Stimulated activated CD8-positive, alpha-beta memory T cell treated with anti-CD3 and anti-CD28 coated beads, Interleukin-4, amount 100 ng/mL, for 4 hours (primary cell): ENCODE measurements around the gene KRTAP12-2.

Source experiments
- DNase-seq, 2 donors: peaks; one replicate each; pipeline ENCODE4 v3.0.0-alpha.2; 2020; ENCODE audit warnings: low read depth in 2 of 2, low spot score in 1 of 2

Gene KRTAP12-2, protein sequence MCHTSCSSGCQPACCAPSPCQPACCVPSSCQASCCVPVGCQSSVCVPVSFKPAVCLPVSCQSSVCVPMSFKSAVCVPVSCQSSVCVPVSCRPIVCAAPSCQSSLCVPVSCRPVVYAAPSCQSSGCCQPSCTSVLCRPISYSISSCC

DNA sequence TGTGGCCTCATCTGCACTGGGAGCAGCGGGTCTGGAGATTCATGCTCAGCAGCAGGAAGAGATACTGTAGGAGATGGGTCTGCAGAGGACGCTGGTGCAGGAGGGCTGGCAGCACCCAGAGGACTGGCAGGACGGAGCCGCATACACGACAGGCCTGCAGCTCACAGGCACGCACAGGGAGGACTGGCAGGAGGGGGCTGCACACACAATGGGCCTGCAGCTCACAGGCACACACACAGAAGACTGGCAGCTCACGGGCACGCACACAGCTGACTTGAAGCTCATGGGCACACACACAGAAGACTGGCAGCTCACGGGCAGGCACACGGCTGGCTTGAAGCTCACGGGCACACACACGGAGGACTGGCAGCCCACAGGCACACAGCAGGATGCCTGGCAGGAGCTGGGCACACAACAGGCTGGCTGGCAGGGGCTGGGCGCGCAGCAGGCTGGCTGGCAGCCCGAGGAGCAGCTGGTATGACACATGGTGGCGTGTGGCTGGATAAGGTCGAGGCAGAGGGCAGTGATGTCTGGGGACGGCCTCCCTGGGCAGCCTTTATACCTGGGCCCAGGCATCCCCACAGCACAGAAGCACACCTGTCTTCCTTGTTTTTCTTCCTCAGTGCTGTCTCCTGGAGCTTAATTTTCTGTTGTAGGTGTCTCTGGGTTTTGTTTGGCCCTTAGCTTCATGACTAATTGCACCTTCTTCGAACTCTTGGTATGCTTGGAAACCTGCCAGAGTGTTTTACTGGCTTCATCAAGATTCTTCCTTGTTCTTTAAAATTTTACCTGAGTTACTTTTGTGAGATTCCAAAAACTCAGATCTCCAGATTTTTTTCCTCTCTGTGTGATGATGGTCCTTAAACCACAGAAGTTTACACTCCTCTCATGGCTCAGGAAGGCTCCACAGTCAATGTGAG, at the start of gene KRTAP12-2:
Gene KRTAP12-2 (minus strand): TSS at position 527 of the 920 bp plus-strand sequence. CDS start 41 bp downstream, at position 486.
- no peak for DNase-seq

DNA sequence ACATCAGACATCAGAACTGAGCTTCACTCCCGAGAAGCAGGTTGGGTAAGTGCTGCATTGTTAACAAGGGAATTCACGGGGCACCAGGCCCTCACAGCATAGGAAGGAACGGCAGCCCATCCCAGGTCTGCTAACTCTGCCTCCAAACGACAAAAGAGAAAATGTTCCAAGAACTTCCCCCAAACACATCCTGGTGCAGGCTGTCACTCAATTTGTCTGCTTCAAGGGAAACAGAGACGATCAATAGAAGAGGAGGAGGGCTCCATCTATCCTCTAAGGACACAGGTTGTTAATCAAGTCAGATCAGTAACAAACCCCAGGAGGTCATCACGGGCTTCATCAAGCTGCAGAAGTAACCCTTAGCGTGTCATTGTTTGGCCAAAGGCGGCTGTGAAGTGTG, 48.2 kb upstream of the KRTAP12-2 start:
- DNase-seq: no peak

DNA sequence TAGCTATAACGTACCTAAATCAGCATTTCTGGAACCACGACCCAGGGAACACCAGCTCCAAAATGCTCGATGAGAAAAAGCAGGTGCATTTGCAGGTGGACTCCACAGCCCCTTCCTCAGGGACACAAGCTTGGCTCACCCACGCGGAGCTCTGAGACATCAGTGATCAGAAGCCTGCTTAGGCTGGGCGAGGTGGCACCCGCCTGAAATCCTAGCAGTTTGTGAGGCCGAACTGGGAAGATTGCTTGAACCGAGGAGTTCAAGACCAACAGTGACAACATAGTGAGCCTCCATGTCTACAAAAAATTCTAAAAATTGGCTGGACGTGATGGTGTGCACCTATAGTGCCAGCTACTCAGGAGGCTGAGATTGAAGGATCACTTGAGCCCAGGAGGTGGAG, 47.1 kb upstream of the KRTAP12-2 start:
- no peak for DNase-seq

DNA sequence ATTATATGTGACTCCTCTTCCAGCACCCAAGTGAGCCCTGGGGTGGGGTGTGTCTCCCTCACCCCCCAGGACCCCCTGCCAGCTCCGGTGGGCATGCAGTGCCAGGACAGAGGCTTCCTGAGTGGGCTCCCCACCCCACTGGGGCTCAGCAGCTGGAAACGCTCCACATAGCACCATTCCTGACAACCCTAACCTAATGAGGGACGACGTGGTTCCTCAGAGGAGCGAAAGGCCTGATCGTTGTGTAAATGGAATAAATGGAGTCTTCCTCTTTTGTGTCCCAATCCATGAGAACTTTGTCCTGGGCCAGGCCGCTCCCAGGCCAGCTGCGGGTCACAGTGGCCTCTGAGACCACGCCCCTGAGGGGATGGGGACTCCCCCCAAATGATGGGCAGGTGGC, 46.4 kb upstream of the KRTAP12-2 start:
- no peak for DNase-seq

DNA sequence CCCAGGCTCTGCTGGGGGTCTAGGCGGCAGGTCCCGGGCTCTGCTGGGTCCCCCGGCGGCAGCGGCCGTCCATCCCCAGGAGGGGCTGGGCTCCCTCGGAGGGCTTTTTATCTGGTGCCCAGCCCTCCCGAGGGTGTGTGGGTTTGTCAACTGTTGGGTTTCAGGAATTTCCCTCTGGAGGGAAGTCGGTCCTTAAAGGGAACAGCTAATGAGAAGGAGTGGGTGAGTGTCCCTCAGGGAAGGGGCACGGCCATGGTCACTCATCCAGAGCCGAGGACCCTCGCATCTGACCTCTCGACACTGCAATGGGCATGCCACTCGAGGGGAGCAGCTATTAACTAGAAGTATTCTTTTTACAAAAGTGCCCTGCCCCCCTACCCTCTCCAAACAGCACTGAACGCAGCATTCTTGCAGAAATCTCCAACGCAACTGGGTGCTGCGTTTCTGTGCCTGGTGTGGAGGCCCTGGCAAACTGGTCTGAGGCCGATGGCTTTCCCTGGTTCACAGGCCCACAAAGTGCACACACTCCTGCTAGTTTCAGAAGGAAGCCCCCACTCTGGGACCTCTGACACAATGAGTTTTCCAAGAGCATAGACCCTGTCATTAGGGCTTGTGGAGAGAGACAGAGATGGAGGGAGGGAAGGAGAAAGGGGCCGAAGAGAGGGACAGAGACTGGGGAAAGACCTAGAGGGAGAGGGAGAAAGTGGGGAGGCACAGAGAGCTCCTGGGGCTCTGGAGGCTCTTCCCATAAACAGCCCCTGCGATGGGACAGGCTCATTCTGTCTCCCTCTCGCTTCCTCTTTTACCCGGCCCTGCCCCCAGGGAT, 45.7 kb upstream of the KRTAP12-2 start:
- DNase-seq: no peak

DNA sequence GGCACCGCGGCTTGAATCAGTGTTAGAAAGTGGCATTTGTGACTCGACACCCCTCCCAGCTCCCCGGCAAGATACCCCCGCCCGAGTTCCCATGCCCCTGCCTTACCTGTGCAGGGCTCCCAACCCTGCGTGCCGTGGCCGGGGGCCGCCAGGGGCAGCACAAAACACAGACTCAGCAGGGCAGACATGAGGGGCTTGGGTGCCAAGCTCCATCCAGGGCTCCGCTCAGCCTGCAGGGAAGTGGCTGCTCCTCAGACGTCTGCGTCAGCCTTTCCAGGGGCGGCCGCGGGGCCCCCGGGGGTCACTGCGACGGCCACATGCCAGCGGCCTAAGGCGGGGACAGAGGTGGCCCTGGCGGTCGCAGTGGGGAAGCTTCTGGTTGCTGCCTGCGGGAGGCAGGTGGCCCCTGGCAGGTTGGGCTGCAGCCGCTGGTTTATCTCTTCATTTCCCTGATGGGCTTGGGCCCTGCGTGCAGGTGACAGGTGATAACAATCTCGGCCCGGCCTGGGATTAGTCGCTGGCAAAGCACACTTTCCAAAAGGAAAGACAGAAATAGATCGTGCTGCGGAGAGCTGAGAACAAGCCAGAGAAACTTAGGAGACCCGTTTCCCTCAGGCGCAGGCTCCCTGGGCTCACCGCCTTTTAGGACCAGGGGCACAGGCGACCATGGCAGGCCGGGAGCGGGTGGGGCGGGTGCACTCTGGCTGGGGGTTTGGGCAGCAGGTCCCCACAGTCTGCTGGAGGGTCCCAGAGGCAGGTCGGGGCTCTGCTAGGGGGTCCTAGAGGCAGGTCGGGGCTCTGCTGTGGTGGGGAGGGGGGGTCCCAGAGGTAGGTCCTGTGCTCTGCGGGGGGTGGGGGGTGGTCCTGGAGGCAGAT, 44.8 kb upstream of the KRTAP12-2 start, which contains the start of gene TSPEAR:
Gene TSPEAR (minus strand): TSS at position 246 of the 876 bp plus-strand sequence. CDS start 58 bp downstream, at position 188.
- DNase-seq: no peak

DNA sequence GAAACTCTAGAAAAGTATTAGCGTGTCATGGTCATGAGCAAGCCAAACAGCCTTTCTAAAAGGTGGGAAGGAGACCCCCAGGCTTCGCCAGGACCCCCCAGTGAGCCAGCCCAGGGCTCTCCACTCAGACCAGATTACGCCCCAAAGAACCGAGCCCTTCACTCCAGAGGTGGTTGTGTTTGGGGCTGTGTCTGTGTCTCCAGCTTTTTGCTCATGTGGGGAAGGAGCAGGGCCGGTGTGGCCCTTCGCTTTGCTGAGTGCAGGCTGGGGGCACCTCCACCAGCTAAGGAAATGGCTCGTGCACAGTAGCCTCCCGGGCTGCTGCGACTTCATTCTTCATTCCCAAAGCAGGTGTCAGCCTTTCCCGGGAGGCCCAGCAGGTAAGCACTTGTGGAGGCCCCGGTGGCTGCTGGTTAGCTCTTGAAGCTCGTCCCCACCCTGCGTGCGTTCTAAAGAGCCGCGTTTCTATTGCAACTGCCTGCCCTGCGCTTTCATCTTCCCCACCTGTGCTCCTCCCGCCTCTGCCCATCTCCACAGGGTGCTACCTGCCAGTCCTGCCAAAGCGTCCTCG, 44.1 kb upstream of the KRTAP12-2 start:
- DNase-seq: no peak

DNA sequence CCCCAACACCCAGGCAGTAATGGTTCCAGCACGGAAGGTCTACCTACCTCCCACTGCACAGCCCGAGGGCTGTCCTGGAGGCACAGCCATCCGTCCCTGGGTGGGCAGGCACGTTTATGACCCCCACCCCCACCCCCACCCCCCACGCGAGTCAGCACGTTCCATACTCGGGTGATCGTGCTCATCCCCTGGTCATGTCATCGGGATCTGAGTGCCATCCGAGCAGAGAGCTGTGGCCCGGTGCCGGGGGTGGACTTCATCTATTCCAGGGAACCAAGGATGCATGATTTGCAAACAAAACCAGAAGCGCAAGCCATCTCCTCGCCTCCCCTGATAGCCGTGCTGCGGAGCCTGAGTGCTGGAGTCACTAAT, 43.6 kb upstream of the KRTAP12-2 start:
- DNase-seq: no peak

DNA sequence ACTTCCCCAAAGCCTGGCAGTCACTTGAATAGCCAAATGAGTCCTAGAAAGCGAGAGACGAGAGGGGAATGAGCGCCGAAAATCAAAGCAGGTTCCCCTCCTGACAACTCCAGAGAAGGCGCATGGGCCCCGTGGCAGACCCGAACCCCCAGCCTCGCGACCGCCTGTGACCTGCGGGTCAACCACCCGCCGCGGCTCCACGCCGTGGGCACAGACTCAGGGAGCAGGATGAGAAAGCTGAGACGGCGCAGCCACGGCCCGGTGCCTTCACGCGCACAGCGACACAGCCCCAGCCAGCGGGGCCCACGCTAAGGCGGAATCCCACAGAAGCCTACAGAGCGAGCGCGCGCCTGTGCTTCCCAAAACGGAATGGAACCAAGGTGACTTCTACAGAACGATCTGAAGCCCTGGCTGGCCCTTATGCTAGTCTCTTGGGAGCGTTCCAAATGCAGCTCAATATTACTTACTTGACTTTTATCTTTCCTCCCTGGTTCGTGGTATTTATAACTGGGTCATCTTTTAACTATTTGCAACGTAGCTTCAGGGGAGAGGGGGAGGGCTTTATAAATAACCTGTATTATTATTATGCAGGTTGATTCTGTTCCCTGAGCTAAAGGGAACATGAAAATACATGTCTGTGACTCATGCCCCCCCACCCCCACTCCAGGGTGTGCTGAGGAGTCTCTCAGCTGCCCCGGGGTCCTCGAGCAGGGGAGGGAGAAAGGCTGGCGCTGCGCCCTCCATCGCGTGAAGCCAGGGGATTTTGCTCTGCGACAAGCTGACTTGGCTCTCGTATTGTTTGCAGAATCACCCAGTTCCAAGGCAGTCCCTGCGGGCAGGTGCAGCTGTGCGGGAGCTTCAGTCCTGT, 42.9 kb upstream of the KRTAP12-2 start:
- peak in 1 of 2 donors; percentile 8 for DNase-seq

DNA sequence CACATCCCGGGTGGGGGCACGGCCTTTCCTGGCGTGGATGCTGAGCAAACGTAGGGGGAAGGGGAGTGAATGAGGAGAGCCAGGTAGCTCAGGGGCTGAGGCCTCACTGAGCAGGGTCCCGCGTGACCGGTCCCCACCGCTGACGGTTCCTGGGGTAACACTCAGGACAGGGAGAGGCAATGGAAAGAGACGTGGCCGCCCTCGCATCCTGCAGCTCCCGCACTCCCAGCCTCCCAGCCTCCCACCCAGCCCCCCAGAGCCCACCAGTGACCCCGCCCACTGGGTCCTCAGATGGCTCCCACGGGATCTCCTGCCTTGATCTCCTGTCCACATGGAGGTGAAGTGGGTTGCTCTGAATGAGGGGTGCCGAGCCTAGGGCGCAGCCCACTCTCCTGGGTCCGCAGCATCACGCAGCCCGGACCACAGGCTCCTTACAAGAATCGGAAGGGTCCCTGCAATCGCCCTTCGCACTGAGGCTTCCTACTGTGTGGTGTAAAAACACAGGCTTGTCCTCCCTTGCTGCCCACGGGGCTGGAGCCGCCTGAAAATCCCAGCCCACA, 42.2 kb upstream of the KRTAP12-2 start:
- DNase-seq: no peak

DNA sequence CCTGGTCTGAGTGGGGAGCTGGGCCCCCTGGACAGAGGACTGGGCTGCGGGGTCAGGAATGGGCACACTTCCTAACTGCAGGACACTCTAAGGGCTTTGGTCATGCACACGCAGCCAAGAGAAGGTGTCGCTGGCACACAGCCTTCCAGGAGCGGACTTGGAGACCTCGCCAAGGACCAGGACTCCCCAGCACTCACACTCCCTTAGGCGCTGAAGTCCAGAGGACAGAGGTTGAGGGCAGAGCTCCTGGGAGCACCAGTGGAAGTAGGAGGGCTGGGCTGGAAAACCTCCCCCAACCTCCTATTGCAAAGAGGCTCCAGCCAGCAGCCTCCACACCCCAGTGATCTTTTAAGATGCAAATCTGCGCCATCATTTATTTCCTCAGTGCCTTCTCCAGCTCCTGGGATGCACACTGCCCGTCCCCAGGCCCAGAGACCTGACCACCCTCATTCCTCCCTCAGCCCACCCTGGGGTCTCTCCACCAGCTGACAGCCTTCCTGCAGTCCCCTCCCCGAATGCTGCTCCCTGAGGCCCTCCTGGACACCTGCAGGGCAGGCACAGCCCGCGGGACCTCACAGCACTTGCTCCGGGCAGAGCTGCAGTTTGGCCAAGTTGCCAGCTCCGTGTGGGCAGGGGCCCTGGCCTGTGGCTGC, 41.6 kb upstream of the KRTAP12-2 start:
- no peak for DNase-seq

DNA sequence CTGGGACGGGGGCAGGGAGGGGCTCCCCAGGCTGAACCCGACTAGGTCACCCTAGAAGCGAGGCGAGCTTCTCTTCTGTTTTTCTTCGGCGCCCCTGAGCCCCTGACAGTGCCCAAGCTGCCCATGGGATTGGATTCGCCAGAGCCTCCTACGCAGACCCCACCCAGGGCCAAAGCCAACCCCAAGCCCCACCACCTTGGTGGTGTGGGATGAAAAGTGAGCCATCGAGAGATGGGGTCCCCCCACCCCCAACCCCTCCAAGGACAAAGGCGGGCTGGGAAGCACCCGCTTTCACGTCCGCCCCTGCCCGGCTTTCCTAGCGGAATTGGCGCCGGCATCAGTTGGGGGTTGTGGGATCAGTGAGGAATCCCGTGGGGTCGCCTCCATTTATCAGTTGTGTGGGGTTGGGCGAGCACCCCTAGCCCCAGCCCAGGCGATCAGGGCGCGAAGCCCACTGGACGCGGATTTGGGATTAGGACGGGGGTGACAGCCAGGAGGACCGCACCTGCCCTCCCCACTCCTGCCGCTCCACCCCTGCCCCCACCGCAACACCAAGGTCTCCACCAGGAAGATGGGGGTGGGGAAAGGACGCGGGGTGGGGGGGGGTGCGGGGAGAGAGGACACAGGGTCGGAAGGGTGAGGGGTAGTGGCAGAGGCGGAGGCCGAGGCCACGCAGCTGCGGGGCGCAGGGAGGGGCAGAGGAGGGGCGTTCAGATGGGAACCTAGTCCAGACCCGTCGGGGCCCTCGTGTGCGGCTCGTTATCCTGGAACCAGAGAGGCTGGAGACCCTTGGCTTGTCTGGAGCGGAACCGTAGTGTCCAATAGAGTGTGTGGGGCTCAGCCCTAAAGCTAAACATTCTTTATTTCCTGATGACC, 40.2 kb upstream of the KRTAP12-2 start:
- DNase-seq: no peak

DNA sequence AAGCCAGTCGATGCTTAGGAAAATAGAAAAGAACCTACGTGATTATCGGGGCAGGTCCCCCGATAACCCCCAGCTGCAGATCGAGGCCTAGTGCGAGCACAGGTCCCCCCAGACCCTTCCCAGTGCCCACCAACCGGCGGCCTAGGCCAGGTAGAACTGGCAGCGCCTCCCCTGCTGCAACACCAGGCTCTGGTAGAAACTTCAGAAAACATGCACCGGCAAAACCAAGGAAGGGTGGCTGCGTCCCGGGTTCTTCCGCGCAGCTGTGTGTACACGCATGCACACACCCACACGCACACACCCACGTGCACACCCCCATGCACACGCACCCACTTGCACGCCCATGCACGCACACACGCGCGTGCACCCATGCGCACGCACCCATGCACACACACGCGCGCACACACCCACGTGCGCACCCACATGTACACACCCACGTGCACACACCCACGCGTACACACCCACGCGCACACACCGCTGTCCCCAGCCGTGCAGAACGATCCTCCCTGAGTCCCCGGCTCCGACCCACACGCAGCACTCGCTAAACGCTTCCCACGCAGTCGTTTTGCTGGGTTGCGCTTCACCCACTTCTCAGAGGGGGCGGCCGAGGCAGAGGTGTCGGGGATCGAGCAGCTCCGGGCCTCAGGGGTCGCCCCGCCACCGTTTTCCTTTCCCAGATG, 39.4 kb upstream of the KRTAP12-2 start:
- no peak for DNase-seq

DNA sequence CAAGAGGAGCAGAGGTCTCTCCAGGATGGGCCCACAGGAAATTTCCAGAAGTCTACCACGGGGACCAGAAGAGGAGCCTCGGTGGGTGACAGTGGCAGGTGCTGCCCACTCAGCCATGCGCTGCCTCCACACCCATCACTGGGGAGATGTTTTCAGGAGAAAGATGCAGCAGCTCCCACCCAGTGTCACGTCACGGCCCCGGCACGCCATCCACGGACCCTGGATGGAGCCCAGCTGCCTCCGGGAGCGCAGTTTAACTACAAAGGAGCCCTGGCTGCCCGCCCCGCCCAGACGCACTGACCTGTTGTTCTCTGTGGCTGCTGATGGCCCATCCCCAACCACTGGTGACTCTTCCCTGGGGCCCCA, 37.9 kb upstream of the KRTAP12-2 start:
- DNase-seq: no peak

DNA sequence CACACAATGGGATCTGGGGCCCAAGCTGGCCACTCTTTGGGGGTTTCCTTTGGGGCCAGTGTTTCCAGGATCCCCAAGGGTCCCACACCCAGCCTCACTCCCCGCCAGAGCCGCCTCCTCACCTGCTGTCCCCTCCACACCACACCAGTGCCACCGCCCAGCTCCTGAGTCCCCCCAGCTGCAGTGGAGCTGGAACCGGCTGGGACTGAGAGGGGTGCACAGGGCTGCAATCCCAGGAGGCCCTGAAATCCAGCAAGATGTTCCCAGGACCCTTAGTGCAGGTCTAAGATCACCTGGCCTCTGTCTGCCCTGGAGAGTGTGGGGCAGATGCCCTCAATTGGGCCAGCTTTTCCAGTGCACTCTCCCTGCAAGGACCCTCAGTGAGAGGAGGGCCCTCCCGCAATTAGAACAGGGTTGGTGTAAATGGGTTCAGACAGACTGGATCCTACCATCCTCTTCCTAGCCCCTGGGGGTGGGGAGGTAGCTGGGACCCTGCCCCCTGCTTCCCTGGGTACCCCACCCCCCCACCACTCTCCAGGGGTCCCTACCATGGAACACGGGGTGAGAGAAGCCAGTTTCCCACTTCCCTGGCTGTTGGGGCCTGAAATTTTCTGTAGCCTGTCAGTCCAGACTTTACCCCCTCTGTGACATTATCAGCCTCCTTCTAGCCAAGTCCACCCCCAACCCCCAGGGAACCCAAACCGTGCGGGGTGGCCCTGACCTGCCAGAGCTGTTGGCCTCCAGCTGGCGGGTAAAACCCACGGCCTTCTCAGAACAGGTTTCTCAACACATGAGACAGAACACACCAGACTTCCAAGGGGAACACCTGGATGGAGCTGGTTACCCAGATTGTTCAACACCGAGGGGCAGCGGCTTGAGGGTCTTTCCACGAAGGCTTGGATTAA, 37.3 kb upstream of the KRTAP12-2 start:
- no peak for DNase-seq
